Measurements from ENCODE around the gene KDR.

KDR gene

DNA sequence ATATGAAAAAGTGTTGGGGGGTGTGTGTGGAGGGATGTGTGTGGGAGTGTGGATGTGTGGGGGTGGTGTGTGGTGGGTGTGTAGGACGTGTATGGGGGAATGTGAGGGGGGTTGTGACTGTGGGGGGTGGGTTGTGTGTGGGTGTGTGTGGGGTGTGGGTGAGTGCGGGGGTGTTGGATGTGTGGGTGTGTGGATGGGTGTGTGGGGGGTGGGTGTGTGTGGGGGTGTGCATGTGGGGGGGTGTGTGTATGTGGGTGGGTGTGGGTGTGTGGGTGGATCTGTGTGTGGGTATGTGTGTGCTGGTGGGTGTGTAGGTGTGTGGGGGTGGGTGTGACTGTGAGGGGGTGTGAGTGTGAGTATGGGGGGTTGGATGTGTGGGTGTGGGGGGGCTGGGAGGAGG, 47.8 kb downstream of the KDR start:
- DNase-seq, result no peak

DNA sequence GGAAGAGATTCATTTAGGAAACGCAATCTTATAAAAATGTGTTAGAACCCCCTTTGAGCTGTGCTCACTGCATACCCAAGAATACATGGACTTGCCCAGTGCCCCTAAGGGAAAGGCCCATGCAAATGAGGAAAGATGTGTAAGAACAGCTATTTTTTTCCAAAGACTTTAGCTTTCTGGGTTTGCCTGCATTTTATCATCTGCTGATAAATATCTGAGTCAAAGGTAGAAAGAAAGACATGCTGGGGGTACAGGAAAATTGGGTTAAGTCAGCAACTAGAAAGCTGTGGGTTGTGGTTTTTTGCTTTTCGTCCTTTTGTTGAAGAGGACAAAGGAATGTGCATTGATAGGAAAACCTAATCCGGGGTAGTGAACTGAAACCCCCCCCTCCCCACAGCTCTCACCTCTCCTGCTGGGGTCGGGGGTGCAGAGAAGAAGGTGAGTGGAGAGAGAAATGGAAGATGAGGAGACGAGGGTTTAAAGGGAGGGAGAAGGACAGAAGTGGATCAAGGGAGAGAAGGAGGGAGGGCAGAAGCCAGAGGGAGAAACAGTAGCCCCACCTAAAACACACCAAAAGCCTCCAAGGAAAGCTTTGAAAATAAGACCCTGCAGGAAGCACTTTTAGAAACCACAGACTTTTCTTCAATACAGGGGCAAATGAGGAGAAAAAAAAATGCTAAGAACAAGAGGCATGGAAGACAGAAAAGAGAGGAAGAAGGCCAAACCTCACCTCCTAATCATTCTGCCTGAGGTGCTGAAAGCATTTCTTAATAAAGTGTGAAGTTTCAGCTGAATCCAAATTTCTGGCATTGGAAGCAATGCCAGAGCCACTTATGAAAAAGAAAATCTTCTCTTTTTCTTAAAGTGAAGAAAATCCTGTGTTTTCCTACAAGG, 49.3 kb downstream of the KDR start:
- no peak for DNase-seq

DNA sequence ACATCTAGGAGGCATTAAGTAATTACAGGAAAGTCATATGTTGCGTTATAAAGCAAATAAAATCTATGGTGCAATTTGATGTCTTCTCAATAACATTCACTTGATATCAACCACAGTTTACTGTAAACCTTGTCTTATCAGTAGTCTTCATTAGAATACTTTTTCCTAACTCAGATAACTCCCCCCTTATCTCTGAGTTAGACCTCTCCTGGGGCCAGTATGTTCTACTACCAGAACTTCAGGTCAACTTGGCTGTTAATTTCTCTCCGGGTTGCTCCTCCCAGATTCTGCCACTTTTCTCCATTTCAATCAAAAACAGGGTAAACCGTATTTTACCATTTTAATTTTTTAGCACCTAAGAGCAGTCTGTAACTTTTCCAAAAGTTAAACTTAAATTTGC, 50.0 kb downstream of the KDR start:
- DNase-seq, result no peak

DNA sequence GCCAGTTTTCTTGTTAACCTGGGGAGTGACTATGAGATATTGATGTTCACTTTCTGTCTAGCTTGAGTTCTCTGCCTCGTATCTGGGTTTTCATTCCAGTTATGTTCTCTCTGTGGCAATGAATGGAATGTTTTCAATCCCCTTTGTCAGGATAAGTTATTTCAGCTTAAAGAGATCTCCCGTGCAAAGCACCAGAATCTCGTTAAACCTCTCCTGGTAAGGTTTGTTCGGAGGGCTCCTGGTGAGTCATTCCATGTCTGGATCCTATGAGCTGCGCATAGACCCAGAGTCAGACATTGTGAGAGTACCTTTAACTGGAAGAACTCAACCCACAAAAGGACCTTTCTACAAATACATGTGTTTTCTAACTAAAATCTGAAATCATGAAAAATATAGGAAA, 51.0 kb downstream of the KDR start:
- DNase-seq, result no peak

DNA sequence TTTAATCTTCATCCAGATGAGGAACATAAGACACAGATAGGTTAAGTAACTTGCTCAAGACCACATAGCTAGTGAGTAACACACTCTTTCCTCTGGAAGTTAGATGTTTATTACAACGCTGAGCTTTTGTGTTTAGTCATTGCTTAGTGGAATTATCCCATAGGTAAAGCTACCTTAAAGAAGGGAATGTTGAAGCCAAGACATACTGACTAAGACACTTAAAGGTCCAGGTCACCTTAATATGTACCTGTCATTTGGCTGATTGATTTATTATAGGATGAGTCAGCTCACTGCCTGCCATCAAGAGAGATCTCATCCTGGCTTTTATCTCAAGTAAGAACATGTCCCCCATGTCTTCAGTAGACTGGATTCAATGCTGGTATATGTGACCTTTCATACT, 53.4 kb downstream of the KDR start:
- DNase-seq, result no peak

DNA sequence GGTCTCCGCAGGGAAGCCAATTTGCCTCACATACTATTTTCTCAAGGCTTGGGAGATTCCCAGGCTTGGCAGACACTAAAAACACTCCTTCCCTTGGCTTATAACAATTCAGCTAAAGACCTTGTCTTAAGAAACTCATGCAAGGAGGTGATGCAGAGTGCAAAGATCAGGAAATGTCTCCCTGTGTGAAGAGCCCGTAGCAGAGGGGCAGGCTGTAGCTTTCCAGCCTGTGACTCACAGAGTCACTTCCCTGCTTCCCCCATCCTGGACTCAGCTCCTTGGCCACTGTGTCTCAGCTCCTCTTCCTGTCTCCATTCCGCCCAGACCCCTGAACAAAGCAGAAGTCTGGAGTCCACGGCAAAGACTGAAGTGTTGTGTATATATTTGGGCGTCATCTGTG, 56.1 kb downstream of the KDR start:
- no peak for DNase-seq

DNA sequence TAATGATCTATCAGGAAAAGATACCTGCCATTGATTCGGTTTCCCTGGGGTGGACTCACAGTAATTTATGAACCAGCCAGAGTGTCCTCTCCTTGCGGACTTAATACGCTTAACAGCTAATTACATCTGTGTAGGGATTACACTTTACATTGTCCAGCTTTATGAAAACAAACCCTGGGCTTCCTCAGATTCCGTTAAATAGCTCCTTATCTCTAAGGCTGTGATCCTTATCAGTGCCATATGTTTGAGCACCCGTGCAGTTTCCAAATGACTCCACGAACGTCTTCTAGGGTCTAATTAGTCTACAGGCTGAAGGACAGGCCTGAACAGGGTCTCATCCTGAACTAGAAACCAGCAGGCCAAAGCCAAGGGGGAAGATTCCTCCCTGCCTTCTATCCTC, 56.9 kb downstream of the KDR start:
- no peak for DNase-seq

DNA sequence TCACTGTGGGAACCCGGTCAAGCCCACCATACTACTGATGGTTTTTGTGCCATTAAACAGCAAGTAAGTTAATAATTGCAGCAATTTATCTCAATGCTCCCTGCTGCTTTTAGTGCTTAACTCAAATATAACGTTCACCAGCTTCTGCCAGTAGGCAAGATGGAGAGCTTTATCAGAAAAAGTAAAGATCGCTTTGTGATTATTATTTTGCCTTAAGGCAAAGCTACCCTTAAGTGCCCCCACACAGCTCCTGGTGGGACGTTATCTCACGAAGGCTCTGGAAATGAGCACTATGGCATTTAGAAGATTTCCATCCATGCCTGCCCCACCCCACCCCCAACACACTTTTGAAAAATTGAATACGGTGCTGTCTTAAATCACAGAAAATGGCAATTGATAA, 59.4 kb downstream of the KDR start:
- no peak for DNase-seq

DNA sequence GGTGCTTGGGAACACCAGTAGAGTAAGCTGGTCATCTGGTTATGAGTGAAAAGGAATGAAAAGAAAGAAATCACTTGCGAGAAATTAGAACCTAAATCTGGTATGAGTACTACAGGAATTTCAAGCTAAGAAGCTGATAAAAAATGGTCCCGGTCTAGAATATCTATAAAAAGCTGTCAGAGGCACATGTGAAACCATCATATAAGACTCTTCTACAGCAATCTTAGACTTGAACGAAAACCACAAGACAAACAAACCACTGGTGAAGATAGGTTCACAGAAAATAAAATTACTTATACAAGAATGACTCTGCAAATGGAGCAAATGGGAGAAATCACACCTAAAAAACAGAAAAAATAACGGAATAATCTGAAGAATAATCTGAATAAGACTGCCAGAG, 69.9 kb downstream of the KDR start:
- no peak for DNase-seq

DNA sequence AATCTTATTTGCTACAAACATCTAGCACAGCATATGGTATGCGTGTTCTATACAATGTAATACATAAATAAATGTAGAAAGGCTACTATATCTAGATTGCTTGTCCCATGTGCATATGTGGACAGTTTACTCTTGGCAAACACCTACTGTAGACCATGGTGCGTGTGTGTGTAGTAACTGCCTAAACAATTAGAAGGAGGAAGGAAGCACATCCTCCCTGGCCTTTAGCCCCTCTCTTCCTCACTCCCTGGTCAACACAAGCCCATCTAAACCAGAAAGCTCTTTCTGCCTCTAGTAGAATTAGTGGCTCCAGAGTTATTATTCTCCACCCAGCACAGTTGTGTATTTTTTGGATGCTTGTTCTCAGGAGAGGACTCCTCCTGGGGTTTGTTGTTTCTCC, 73.9 kb downstream of the KDR start:
- DNase-seq, result no peak

DNA sequence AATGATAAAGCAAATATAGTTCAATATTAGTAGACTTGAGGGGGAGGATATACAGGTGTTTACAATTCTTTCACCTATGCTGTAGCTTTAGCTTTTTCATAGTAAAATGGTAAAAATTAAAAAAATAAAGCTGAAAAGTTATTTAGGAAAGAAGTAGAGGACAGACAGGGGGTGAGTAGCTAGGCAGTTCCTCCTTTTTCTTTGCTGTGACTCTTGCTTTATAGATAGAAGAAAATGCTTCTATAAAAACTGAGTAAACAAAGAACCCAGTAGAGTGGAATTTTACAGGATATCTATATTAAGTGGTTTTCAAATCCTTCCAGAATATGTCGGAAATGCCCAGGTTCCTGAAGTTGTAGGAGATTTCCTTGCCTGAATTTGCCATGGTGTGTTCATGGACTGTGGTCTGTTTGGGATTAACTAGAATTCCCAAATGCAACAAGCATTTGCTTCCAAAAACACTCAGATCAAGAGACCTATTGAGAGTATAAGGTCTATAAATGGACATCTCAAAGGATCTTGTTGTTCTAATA, 74.9 kb downstream of the KDR start:
- DNase-seq, result no peak

DNA sequence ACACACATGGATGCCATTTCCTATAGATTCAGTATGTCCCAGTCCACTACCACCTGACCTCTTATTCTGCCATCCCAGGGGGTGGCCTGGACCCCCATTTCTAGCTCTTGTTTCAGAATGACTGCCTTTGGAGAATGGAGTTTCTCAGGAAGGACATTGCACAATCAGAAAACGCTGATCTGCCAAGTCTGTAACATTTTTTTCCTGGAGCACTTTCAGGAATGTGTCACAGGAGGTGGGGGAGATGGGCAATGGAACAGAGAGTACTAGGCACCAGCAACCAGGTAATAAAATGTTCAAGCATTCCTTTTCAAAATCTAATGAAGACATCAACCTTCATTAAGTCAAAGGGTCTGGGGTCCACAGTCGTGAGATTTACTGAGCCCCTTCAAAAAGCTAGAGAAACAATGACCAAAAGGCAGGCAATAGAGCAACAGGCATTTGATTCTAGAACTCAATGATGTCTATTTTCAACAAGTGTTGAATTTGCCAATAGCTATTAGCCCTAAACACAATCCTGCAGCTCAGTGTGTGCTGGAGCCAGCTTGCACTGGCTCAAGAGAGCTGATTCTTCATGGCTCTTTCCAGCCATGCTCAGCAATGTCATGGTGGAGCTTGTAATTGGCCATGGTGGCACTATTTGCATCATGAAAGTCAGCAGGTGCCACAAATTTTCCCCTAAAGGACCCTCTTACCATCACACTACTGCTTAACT, 87.1 kb downstream of the KDR start:
- no peak for DNase-seq

DNA sequence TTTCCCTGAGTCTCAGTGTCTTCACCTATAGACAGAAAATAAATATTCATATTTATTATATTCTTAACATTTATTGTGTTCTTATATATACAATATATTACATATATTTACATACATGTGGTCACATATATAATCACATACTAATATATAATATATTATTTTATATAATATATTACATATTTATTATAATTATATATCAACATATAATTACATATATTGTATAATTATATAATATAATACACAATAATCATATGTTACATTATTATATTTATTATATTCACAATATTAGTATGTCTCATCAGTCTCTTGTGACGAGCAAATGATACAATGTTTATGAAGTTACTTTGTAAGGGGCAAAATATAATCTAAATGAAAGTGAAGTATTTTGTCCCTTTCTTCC, 87.7 kb downstream of the KDR start:
- no peak for DNase-seq

DNA sequence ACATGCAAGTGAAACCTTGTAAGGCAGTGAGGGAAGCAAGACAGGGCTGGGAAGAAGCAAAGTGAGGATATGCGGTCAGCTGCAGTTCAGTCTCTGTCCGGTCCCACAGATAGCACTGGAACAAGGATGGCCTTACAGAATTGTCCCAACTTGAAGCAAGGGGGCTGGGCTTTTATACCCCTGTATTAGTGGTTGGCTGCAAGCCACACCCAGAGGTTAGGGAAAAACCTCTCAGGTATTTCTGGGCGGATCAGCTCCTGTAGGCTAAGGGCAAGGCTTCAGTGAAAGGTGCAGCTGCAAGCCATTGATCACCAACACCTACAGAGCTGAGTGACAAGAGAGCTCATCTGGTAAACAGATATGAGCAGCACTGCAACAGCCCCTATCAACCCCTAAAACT, 89.0 kb downstream of the KDR start:
- no peak for DNase-seq

DNA sequence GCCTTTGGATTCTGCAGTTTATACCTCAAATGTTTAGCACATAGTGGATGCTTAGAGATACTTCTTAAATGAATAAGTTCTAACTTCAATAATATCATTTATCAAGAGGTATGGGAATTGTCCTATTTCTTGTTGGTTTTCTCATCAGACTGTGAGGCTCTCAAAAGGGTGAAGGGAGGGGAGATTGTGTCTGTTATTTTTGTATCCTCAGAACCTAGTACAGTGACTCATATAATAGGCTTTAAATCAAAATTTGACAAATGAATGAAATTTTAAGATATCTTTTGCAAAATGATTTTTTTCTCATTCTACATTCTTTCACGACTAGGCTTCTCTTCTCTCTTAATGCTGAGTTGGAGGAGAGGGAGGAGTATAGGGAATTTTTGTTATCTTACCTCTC, 89.5 kb downstream of the KDR start:
- no peak for DNase-seq

DNA sequence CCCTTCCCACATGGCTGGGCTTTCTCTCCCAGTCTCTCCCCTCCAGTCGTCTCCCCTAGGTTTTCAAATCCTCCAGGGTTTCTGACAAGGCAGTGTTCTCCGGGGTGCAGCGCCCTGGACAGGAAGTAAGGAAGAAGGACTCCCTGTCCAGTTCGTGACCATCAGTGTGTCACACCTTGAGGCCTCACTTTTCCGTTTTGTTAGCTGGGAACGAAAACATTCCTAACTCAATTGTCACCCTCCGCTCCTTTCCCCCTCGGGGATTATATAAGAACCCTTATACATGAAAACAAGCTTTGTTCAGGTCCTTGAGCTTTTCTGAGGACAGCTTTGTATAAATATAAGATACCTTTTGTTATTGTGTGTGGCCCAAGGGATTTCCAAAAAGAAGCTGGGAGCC, 92.1 kb downstream of the KDR start:
- no peak for DNase-seq

DNA sequence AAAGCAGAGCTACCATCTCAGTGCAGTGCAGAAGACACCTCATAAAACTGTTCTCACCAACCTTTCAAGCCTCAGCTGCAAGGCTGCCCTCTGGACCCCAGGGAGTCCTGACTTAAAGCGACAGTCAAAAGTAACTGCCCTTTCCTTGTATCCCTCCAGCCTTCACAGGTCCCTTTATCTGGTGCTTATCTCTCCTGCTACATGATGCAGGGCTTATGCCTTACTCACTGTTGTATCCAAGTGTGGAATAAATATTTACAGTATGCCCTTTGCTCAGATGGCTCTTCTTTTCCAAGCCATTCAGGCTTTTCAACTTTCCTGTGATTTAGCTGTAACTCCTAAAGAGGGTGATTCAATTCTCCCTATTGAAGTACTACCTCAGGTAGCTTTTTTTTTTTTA, 92.6 kb downstream of the KDR start:
- DNase-seq, result no peak

DNA sequence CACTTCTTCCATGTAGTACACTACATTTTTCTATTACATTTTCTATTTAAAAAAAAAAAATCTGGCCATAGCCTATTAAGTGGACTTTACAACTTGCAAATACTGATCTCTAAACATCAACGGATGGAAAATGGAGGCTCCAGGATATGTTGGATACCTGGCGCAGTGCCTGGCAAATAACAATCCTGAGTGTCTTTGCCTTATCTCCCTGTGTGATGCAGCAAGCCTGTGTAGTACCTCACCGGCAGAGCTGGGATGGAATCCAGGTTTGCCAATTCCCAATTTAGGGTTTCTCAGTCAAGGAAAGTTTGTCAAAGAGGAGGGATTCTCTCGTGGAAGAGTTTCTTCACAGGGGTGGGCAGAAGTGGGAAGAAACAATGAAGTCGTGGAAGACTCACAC, 93.2 kb downstream of the KDR start:
- DNase-seq, result no peak

DNA sequence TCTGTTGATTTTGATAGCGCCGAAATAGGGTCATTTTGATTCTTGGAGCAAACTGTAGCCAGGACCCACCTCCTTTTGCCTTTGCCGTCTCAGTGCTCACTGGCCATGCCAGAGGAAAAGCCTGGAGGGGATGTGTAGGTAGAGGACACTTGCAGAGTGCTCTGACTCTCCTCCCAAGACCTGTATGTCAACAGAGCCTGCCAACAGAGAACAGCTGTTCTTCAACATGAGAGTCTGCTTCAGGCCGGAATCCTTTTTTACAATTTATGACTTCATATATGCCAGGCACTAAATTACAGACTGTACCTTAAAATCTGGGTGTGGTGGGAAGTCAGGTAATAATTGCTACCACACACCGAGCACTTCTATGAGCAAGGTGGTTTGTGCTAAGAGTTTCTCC, 94.2 kb downstream of the KDR start:
- no peak for DNase-seq

DNA sequence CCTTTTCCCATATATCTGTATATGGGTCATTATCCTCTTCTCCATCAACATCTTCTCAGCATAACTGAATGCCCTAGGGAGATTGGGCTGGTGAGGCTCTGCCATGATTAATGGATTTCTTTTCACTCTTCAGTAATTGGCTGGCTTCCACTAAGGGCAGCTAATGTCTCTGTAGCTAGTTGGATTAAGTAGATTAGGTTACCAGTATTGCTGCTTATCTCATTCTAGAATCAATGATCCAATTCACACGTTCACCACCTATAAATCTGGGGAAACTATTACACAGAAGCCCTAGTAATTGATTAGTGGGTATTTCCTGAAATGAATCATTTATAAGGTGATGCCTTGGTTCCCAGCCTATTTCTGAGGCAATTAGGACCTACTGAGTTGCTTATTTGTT, 94.8 kb downstream of the KDR start:
- no peak for DNase-seq

DNA sequence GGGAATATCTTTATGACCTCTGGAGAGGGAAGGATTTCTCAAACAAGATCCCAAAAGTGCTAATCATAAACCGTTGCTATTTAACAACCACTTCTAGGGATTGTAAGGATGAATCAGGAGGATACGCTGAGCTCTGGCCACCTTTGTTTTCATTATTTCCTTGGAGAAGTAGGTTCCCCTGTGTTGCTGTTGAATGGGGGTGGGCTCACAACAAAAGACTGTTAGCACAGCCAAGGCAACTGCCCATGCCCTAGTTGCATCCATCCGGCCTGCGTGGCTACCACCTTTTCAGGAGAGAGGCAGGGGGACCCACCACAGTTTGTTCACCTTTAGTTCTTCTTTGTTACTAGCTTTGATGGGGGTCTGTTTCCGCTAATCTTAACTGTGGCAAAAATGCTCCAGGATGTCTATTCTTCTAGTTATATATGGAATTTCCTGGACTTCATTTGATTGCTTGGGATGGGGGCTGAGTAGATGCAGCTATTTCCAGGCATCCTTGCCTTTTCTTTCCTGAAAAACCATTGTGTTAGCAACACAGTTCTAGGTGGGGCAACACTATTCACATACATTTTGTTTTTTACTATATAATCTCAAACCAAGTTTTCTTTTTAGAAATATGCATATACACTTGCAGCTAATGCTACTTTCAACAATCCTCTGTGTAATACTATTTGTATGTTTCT, 95.4 kb downstream of the KDR start:
- no peak for DNase-seq

DNA sequence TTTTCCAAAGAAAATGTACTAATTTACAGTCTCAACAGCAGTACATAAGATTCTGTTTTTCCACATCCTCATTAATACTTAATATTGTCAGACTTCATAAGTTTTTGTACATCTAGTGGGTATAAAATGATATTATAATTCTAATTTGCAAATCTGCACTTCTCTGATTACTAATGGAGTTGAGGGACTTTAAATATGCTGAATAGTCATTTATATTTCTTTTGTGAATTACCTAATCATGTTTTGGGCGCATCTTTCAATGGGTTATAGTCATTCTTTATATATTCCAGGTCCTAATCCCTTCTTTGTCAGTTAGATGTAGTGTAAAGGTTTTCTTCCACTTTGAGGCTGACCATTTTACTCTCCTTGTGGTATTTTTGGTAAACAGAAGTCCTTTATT, 96.1 kb downstream of the KDR start:
- no peak for DNase-seq
